Astrocyte of the cerebellum (primary cell): ENCODE measurements around the gene ING4.

Experiments used
- DNase-seq: peaks from one replicate; pipeline ENCODE4 v3.0.0-alpha.2; 2011; ENCODE audit warnings: low read depth
- H3K4me3 ChIP-seq: 2 replicates; pipeline ENCODE4 v1.5.1; 2011; ENCODE audit warnings: mild to moderate bottlenecking, low read depth, low read length, moderate library complexity
- CTCF ChIP-seq: IDR thresholded peaks from 2 replicates; pipeline ENCODE4 v1.5.1; 2012; ENCODE audit warnings: low read length, low read depth, moderate library complexity, mild to moderate bottlenecking; ENCODE audit errors: missing control alignments
- in situ Hi-C: cut with HindIII; loops from 2 replicates; pipeline ENCODE4 v1.10.0; 2017; ENCODE audit warnings: low sequenced_read_pairs

ING4 gene

GRCh38 chr12:6688543-6688998, 25.7 kb upstream of the ING4 start:
- no peak for TF ChIP-seq CTCF

DNA sequence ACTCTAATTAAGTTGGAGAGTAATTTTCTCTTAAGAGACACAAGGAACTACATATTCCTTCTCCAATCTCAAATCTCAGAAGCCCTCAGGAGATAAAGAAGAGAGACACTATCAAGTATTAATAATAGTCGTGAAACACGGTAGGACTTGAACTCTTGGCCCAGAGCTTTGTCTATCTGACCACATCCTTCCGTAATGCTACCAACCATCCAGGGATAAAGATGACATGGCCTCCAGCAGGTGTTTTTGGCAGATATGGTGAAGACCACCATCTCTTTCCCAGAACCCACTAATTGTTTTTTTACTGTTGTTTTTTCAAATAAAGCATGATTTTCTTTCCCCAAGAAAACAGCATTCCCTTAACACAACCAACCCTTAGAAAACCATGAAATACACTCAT, 22.9 kb upstream of the ING4 start:
- TF ChIP-seq CTCF, result no peak
- DNase-seq, result no peak
- no peak overlapping the region for H3K4me3 ChIP-seq
- in situ Hi-C loops, result no loop called here

More at GRCh38 chr12:6688543-6688998, 25.7 kb upstream of the ING4 start:
- peak overlapping the region; percentile 61 for H3K4me3 ChIP-seq
- DNase-seq, result no peak
- in situ Hi-C loops, result no loop called here

DNA sequence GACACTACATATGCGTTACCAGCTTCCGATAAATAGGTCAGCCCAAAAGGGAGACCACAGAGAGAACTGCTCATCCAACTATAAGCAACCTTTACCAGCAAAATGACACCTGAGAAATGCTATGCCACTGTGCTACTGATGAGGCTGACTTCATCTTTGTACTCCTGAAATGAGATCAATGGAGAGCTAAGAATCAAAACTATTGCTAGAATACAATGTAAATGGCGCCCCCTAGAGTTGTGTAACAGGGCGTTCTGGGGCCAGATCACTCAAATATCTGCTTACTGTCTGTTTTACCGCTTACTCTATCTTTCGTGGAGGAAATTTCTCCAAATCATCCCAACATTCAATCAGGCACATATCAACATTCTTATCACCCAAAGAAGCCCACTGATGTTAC, 21.7 kb upstream of the ING4 start:
- DNase-seq, result no peak
- in situ Hi-C loops, result no loop called here

DNA sequence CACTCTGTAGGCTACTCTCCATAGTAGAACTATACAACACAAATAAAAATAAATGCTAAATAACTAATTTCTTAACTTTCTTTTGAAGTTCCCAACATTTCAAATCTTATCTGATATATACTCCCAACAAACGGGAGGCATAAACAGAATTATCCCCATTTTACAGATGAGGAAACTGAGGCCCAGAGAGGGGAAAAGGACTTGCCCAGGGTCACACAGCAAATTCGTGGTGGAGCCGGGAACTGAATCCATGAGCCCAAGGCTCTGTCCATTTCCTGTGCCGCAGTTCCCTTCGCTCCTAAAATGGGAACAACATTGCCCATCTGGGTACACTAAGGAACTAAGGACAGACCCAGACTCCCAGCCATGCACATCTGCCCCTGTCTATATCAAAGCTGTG, 14.0 kb upstream of the ING4 start:
- in situ Hi-C loops, result no loop called here
- DNase-seq, result no peak

More for the DNA sequence above, 21.7 kb upstream of the ING4 start:
- TF ChIP-seq CTCF, result peak; percentile 45
- H3K4me3 ChIP-seq, result no peak overlapping the region

GRCh38 chr12:6672143-6672542, 9.2 kb upstream of the ING4 start:
- in situ Hi-C loops, result no loop called here
- H3K4me3 ChIP-seq, result no peak overlapping the region
- no peak for TF ChIP-seq CTCF
- DNase-seq, result no peak

More for the DNA sequence above, 14.0 kb upstream of the ING4 start:
- H3K4me3 ChIP-seq, result no peak overlapping the region
- no peak for TF ChIP-seq CTCF

- in situ Hi-C loops, result loop anchor here (5.0 kb wide), 1 partner anchor 65 kb away; no protein-coding TSS in a partner anchor
- peak; percentile 11 for TF ChIP-seq CTCF
- DNase-seq, result no peak
- no peak overlapping the region for H3K4me3 ChIP-seq
These were observed 4.8 kb upstream of the ING4 start for GRCh38 chr12:6667559-6668210.

DNA sequence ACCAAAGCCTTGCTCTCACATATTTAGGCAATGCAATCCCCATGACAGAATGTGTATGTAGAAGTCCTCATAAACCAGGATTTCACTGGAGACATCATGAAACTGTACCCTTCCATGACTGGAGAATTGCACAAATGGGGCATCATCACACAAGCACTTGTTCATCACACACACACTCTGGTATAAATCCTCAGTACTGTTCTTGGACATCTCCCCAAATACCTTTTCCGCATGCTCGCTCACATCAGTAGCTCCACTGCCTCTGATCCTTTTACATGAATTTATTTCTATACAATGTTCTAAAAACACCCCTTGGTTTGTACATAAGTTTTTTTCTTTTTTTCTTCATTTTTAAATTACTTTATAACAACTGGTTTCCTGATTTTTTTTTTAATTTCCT, 3.3 kb upstream of the ING4 start:
- no peak for TF ChIP-seq CTCF
- in situ Hi-C loops, result loop anchor here (5.0 kb wide), 1 partner anchor 66 kb away; no protein-coding TSS in a partner anchor
- no peak overlapping the region for H3K4me3 ChIP-seq
- DNase-seq, result peak; percentile 44
